ENCODE results near the gene LFNG. TPM values are rescaled to one million over a fixed set of nuclear protein-coding genes. Genes with fewer than 3 reads are reported as not detected.

LFNG gene
- total RNA-seq, 1 donor from 2014 or later, result 19.0 TPM

- Mint-ChIP-seq H3K4me1 (no peaks in the 10 kb centered on the region), H3K27ac (no peak overlapping the region), H3K36me3 (peaks cover 12% of the 10 kb centered on the region), H3K27me3 (ENCODE audit: low read depth) (no peaks in the 10 kb centered on the region), H3K4me3 (no peak overlapping the region), H3K9me3 (no peaks in the 10 kb centered on the region)
- no peak for DNase-seq (ENCODE audit: low spot score in 2 of 2, unreplicated experiment in 2 of 2)
- no peak for TF ChIP-seq CTCF (IDR thresholded peaks at IDR 0.05; ENCODE audit: unreplicated experiment)
Measured at GRCh38 chr7:2569421-2569820, 49.8 kb downstream of the LFNG start.

- no peak for DNase-seq (ENCODE audit: low spot score in 2 of 2, unreplicated experiment in 2 of 2)
- Mint-ChIP-seq H3K9me3 (no peaks in the 10 kb centered on the region), H3K36me3 (peaks cover 8% of the 10 kb centered on the region), H3K4me1 (no peaks in the 10 kb centered on the region), H3K4me3 (no peak overlapping the region), H3K27ac (no peak overlapping the region), H3K27me3 (ENCODE audit: low read depth) (no peaks in the 10 kb centered on the region)
- no peak for TF ChIP-seq CTCF (IDR thresholded peaks at IDR 0.05; ENCODE audit: unreplicated experiment)
Measured at GRCh38 chr7:2570021-2570420, 50.4 kb downstream of the LFNG start.

- H3K9me3 Mint-ChIP-seq, result no peaks in the 10 kb centered on the region
- no peak overlapping the region for H3K4me3 Mint-ChIP-seq
- TF ChIP-seq CTCF (IDR thresholded peaks at IDR 0.05; ENCODE audit: unreplicated experiment), result no peak
- H3K27me3 Mint-ChIP-seq (ENCODE audit: low read depth), result no peaks in the 10 kb centered on the region
- H3K4me1 Mint-ChIP-seq, result no peaks in the 10 kb centered on the region
- H3K27ac Mint-ChIP-seq, result no peak overlapping the region
- no peak for DNase-seq (ENCODE audit: low spot score in 2 of 2, unreplicated experiment in 2 of 2)
- H3K36me3 Mint-ChIP-seq, result peaks cover 14% of the 10 kb centered on the region
Measured at GRCh38 chr7:2571409-2571808, 51.8 kb downstream of the LFNG start.

DNA sequence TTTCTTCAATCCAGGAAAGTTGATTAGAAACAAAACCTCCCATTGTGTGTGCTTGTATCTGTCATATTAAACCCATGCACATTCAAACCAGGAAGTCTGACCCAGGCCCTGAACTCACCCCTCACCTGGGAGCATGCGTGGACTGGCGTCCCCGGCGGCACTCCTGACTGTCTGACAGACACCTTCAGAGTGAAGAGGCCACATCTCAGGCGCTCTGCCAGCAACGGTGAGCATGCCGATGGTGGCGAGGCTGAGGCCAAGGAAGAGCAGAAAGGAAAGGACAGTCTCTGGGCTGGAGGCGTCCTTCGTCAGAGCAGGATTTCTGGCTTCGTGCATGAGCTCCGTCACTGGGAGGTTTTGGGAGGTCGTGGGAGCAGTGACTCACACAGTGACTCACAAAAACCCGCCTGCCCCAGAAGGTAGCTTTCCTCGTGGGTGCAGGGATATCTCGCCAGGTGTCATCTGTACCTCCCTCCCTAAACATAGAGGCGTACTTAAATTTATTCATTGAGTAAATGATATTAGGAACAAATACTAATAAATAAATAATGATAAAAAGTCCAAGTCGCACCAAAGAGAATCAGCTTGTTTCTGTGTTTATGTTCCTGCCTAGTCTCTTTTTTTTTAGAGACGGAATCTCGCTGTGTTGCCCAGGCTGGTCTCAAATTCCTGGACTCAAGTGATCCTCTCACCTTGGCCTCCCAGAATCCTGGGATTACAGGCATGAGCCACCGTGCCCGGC lies 52.7 kb downstream of the LFNG start:
- no peak overlapping the region for H3K27ac Mint-ChIP-seq
- no peak for TF ChIP-seq CTCF (IDR thresholded peaks at IDR 0.05; ENCODE audit: unreplicated experiment)
- DNase-seq (ENCODE audit: low spot score in 2 of 2, unreplicated experiment in 2 of 2), result no peak
- peaks cover 17% of the 10 kb centered on the region for H3K36me3 Mint-ChIP-seq
- no peak overlapping the region for H3K4me3 Mint-ChIP-seq
- H3K27me3 Mint-ChIP-seq (ENCODE audit: low read depth), result no peaks in the 10 kb centered on the region
- no peaks in the 10 kb centered on the region for H3K4me1 Mint-ChIP-seq
- H3K9me3 Mint-ChIP-seq, result no peaks in the 10 kb centered on the region

GRCh38 chr7:2573761-2574160 lies 54.2 kb downstream of the LFNG start:
- TF ChIP-seq CTCF (IDR thresholded peaks at IDR 0.05; ENCODE audit: unreplicated experiment), result no peak

More at GRCh38 chr7:2573761-2574160, 54.2 kb downstream of the LFNG start:
- Mint-ChIP-seq H3K27me3 (ENCODE audit: low read depth) (no peaks in the 10 kb centered on the region), H3K4me1 (no peaks in the 10 kb centered on the region), H3K4me3 (no peak overlapping the region), H3K27ac (no peak overlapping the region), H3K36me3 (peaks cover 17% of the 10 kb centered on the region), H3K9me3 (no peaks in the 10 kb centered on the region)
- no peak for DNase-seq (ENCODE audit: low spot score in 2 of 2, unreplicated experiment in 2 of 2)

Data from mesothelial cell of epicardium (in vitro differentiated cells).